ENCODE data around the gene RAC3. TPM values are rescaled to one million over a fixed set of nuclear protein-coding genes. Genes with fewer than 3 reads are reported as not detected.

The RAC3 gene
- total RNA-seq, 4 donors from 2014 or later, result 1.8 to 2.5 (median 2.2) TPM

DNA sequence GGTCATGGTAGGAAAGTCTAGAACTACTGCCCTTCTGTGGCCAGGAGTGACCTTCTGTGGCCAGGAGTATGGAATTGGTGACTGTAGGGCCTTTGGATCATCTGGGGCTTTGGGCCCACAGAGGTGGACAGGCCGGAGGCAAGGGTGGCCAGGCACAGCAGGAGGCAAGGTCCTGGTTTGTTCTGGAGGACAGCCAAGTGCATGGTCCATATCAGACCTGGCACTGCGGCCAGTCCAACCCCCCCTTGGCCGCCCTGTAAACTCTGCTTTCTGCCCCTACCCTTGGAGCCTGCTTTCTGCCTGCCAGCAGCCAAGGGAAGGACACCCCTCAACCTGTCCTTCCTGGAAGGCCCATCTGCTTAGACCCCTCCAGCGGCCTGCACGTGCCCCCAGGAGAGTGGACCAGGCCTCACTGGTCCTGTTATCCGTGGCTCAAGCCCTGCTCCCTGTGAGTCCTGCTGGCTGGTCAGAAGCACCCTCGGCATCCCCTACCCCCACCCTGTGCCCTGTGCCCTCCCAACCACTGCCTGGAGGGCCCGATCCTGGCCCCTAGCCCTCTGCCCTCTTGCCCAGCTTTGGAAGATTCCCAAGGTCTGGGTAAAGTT is 8.3 kb downstream of the RAC3 start:
- H3K9me3 ChIP-seq, result no peaks in the 10 kb centered on the region
- intact Hi-C loops (cut with DNase I), result no loop called here
- DNase-seq (ENCODE audit: extremely low spot score), result no peak
- H3K36me3 ChIP-seq, result peaks cover 0 to 11% (median 3%) of the 10 kb centered on the region in 4 donors
- WGBS, result 98% methylated on average over 6 of the region's 8 CpGs
- TF ChIP-seq POLR2A (IDR thresholded peaks at IDR 0.05; ENCODE audit: low read depth) (no peak), POLR2AphosphoS5 (IDR thresholded peaks at IDR 0.05) (no peak)
- TF ChIP-seq, protein P1, sequence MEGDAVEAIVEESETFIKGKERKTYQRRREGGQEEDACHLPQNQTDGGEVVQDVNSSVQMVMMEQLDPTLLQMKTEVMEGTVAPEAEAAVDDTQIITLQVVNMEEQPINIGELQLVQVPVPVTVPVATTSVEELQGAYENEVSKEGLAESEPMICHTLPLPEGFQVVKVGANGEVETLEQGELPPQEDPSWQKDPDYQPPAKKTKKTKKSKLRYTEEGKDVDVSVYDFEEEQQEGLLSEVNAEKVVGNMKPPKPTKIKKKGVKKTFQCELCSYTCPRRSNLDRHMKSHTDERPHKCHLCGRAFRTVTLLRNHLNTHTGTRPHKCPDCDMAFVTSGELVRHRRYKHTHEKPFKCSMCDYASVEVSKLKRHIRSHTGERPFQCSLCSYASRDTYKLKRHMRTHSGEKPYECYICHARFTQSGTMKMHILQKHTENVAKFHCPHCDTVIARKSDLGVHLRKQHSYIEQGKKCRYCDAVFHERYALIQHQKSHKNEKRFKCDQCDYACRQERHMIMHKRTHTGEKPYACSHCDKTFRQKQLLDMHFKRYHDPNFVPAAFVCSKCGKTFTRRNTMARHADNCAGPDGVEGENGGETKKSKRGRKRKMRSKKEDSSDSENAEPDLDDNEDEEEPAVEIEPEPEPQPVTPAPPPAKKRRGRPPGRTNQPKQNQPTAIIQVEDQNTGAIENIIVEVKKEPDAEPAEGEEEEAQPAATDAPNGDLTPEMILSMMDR (IDR thresholded peaks at IDR 0.05), result no peak
- H3K27ac ChIP-seq (replicated peaks in 1 of 4), result no peak overlapping the region
- H3K27me3 ChIP-seq, result no peaks in the 10 kb centered on the region
- no peak overlapping the region for H3K4me3 ChIP-seq
- peaks cover 18 to 25% (median 22%) of the 10 kb centered on the region in 4 donors for H3K4me1 ChIP-seq

DNA sequence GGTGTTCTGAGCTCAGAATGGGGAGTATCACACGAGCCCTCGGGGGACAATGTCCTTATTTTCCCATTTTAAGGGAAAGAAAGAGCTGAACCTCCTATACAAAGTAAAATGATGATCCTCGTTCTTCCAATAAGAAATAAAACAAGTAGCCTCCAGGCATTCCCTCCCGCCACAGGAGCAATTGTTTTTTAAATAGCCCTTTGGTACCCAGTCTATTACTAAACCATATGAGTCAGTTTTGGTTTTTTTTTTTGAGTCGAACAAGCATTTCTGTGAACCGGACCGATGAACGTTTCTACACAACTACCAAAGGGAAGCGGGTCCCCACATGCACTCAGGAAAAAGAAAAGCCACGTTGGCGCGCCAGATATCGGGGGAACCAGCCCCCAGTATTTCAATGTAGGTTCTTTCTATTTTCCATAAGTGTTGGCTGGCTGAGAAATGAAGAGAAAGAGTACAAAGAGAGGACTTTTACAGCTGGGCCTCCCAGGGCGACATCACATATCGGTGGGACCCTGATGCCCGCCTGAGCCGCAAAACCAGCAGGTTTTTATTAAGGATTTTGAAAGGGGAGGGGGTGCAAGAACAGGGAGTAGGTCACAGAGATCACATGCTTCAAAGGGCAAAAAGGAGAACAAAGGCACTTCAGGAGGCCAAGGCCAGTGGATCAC is 9.8 kb downstream of the RAC3 start:
- intact Hi-C loops (cut with DNase I), result no loop called here
- H3K27me3 ChIP-seq, result no peaks in the 10 kb centered on the region
- H3K4me1 ChIP-seq, result peaks cover 9 to 15% (median 13%) of the 10 kb centered on the region in 4 donors
- no peaks in the 10 kb centered on the region for H3K9me3 ChIP-seq
- no peak overlapping the region for H3K4me3 ChIP-seq
- no peak for DNase-seq (ENCODE audit: extremely low spot score)
- WGBS, result 87% methylated on average over 17 of the region's 17 CpGs
- H3K36me3 ChIP-seq, result no peaks in the 10 kb centered on the region
- TF ChIP-seq POLR2A (IDR thresholded peaks at IDR 0.05; ENCODE audit: low read depth), result no peak
- no peak overlapping the region for H3K27ac ChIP-seq (replicated peaks in 1 of 4)

DNA sequence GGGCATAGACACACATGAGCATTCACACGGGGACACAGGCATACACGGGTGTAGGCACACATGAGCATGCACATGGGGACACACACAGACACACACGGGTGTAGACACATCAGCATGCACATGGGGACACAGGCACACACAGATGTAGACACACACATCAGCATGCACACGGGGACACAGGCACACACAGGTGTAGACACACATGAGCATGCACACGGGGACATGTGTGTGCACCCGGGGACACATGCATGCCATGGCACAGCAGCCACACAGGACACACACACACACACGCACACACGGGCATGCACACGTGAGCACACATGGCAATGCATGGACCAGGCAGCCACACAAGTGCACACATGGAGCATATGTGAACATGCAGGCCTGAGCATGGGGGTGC is 11.2 kb downstream of the RAC3 start:
- DNase-seq (ENCODE audit: extremely low spot score), result no peak
- no peaks in the 10 kb centered on the region for H3K27me3 ChIP-seq
- no peak for TF ChIP-seq EP300 (IDR thresholded peaks at IDR 0.05)
- no peak for TF ChIP-seq POLR2A (IDR thresholded peaks at IDR 0.05; ENCODE audit: low read depth)
- no peak for TF ChIP-seq POLR2AphosphoS5 (IDR thresholded peaks at IDR 0.05)
- TF ChIP-seq, protein P1 (IDR thresholded peaks at IDR 0.05), result no peak
- H3K4me3 ChIP-seq, result no peak overlapping the region
- H3K36me3 ChIP-seq, result peaks cover 6 to 11% (median 10%) of the 10 kb centered on the region in 4 donors
- no peaks in the 10 kb centered on the region for H3K9me3 ChIP-seq
- 97% methylated on average over 5 of the region's 9 CpGs for WGBS
- H3K4me1 ChIP-seq, result peaks cover 4 to 8% (median 6%) of the 10 kb centered on the region in 4 donors
- no peak overlapping the region for H3K27ac ChIP-seq (replicated peaks in 1 of 4)
- intact Hi-C loops (cut with DNase I), result no loop called here

DNA sequence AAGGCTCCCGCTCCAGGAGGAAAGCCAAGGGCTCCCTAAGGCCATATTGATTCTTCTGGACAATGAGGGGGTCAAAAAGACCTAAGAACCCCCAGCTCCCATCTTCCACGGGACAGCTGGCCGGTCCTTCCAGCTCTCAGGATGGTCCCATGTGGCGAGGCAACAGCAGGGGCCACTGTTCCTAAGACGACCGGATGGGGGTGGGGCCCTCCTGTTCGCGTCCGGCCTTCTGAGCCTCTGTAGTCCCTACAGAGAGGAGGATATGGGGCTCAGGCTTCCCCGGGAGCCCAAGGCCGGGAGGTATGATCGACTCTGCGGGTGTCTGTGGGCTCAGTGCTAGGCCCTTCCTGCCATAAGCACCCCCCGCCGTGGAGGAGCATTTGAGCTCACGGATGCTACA is 12.0 kb downstream of the RAC3 start:
- H3K9me3 ChIP-seq, result no peaks in the 10 kb centered on the region
- H3K27me3 ChIP-seq, result no peaks in the 10 kb centered on the region
- TF ChIP-seq POLR2A (IDR thresholded peaks at IDR 0.05; ENCODE audit: low read depth) (no peak), EP300 (IDR thresholded peaks at IDR 0.05) (no peak), POLR2AphosphoS5 (IDR thresholded peaks at IDR 0.05) (no peak)
- TF ChIP-seq, protein P1 (IDR thresholded peaks at IDR 0.05), result no peak
- peaks cover 11 to 20% (median 18%) of the 10 kb centered on the region in 4 donors for H3K36me3 ChIP-seq
- H3K4me1 ChIP-seq, result no peaks in the 10 kb centered on the region
- 72% methylated on average over 12 of the region's 16 CpGs for WGBS
- DNase-seq (ENCODE audit: extremely low spot score), result no peak
- intact Hi-C loops (cut with DNase I), result no loop called here
- H3K27ac ChIP-seq (replicated peaks in 1 of 4), result no peak overlapping the region
- H3K4me3 ChIP-seq, result no peak overlapping the region

DNA sequence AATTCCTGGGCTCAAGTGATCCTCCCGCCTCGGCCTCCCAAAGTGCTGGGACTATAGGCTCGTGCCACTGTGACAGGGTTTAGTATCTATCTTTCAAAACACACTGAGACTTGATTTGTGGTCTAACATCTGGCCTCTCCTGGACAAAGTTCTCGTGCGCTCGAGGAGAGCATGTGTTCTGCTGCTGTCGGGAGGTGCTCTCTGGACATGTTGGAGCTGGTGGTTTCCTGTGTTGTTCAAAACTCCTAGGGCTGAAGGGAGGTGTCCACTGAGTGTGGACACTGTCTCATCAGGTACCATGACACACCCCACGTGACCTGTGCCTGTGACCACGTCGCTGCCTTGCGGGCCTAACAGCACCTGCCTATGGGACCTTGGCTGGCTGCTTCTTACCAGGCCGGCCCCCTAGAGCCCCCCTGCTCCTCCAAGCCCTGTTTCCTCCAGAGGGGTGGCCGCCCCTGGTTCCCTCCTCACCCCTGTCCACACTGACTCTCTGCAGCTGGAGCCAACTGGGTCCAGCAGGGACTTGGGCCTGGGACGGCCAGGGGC is 14.5 kb downstream of the RAC3 start:
- Histone ChIP-seq H3K27me3 (no peaks in the 10 kb centered on the region), H3K4me3 (no peak overlapping the region), H3K27ac (replicated peaks in 1 of 4) (no peak overlapping the region), H3K9me3 (no peaks in the 10 kb centered on the region), H3K36me3 (peaks cover 11 to 40% (median 35%) of the 10 kb centered on the region in 4 donors), H3K4me1 (peaks cover 10 to 24% (median 20%) of the 10 kb centered on the region in 4 donors)
- TF ChIP-seq POLR2AphosphoS5 (IDR thresholded peaks at IDR 0.05) (no peak), EP300 (IDR thresholded peaks at IDR 0.05) (no peak), POLR2A (IDR thresholded peaks at IDR 0.05; ENCODE audit: low read depth) (no peak)
- TF ChIP-seq, protein P1 (IDR thresholded peaks at IDR 0.05), result no peak
- WGBS, result 73% methylated on average over 9 of the region's 14 CpGs
- intact Hi-C loops (cut with DNase I), result no loop called here
- no peak for DNase-seq (ENCODE audit: extremely low spot score)

Data from esophagus muscularis mucosa (tissue), 4 donors.